ENCODE results near the gene PLEKHG4B. TPM values are rescaled to one million over a fixed set of nuclear protein-coding genes. Genes with fewer than 3 reads are reported as not detected.

PLEKHG4B gene
- total RNA-seq, 1 donor from 2014 or later = 1.1 TPM

DNA sequence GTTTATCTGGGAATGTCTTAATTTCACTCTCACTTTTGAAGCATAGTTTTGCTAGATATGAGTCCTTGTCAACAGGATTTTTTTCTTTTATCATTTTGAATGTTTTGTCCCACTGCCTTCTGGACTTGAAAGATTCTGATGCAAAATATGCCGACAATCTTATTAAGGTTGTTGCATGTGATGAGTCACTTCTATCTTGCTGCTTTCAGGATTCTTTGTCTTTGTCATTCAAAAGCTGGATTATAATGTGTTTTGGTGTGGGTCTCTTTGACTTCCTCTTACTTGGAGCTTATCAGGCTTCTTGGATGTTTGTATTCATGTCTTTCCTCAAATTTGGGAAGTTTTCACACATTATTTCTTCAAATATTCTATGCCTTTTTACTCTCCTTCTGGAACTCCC, 33.8 kb downstream of the PLEKHG4B start:
- intact Hi-C loops (cut with DNase I) = no loop called here
- no peak for ATAC-seq

GRCh38 chr5:126806-127205, 34.8 kb downstream of the PLEKHG4B start:
- intact Hi-C loops (cut with DNase I) = no loop called here
- ATAC-seq = no peak
- no peak for DNase-seq (ENCODE audit: low spot score)

More for the DNA sequence above, 33.8 kb downstream of the PLEKHG4B start:
- no peak for DNase-seq (ENCODE audit: low spot score)

DNA sequence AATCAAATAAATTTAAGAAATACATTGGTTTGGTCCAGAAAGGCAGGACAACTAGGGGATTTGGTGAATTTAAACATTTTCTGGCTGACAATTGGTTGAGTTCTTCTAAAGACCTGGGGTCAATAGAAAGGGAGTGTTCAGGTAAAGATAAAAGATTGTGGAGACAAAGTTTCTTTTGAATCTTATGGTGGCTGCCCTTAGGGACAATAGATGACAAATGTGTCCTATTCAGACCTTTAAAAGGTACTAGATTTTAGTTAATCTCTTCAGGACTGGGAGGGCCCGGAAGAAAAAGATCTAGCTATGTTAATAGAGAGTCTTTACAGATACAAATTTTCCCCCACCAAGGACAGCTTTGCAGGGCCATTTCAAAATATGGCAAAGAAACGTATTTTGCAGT, 35.9 kb downstream of the PLEKHG4B start:
- intact Hi-C loops (cut with DNase I) = no loop called here
- no peak for ATAC-seq
- no peak for DNase-seq (ENCODE audit: low spot score)

GRCh38 chr5:128446-128845, 36.5 kb downstream of the PLEKHG4B start:
- intact Hi-C loops (cut with DNase I) = no loop called here
- no peak for DNase-seq (ENCODE audit: low spot score)
- ATAC-seq = no peak

GRCh38 chr5:129148-129547, 37.2 kb downstream of the PLEKHG4B start:
- intact Hi-C loops (cut with DNase I) = no loop called here
- ATAC-seq = no peak
- no peak for DNase-seq (ENCODE audit: low spot score)

DNA sequence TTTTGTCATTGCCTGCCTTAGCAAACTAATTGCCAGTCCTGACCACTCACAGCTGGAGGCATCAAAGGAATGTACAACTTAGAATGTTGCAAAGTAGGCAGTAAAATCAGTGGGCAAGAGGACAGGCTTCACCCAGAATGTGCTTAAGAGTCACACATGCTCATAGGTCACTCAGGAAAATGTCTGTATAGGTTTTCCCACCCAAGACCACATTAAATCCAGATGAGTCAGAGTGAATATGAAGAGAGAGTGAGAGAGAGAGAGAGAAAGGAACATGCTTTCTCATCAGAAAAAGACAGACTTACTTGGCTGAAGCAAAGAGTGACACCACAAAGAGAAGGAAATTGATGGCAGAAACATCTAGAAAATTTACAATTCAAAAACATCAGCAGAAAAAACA, 37.9 kb downstream of the PLEKHG4B start:
- intact Hi-C loops (cut with DNase I) = no loop called here
- ATAC-seq (no peak), DNase-seq (ENCODE audit: low spot score) (no peak)

- ATAC-seq (no peak), DNase-seq (ENCODE audit: low spot score) (no peak)
- intact Hi-C loops (cut with DNase I) = no loop called here
Observed at GRCh38 chr5:130601-131131, 38.7 kb downstream of the PLEKHG4B start.

DNA sequence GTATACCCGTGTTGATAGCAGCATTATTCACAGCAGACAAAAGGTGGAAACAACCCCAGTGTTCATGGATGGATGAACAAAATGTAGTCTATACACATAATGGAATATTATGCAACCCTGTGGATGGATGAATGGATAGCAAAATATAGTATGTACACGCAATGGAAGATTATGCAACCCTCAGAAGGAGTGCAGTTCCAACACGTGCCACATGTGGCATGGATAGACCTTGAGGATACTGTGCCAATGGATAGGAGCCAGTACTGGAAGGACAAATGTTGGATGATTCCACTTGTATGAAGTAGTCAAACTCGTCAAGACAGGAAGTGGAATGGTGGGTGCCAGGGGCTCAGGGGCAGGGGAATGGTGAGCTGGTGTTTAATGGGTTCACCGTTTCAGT, 44.9 kb downstream of the PLEKHG4B start:
- no peak for DNase-seq (ENCODE audit: low spot score)

GRCh38 chr5:137741-138140, 45.8 kb downstream of the PLEKHG4B start:
- intact Hi-C loops (cut with DNase I) = no loop called here
- no peak for ATAC-seq
- no peak for DNase-seq (ENCODE audit: low spot score)

More for the DNA sequence above, 44.9 kb downstream of the PLEKHG4B start:
- ATAC-seq = no peak
- intact Hi-C loops (cut with DNase I) = no loop called here

DNA sequence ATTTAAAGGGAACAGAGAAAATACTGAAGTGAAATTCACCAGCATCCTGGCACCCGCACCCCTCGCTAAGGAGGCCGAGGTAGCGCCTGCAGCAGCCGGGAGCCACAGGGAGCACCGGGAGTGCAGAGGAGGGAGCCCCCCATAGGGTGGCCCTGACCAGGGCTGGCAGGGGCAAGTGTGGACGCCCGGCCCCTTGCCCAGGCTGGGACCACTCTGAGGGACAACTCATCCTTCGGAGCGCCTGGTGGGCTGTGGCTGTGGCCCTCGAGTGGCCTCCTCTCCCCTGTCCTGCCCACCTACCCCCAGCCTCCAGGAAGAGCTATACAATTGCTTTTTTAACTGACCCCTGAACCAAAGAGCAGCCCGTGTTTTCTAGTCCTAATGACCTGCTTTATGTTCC, 47.0 kb downstream of the PLEKHG4B start:
- intact Hi-C loops (cut with DNase I) = no loop called here
- ATAC-seq (no peak), DNase-seq (ENCODE audit: low spot score) (no peak)

GRCh38 chr5:139579-140442, 47.8 kb downstream of the PLEKHG4B start:
- intact Hi-C loops (cut with DNase I) = no loop called here
- ATAC-seq (no peak), DNase-seq (ENCODE audit: low spot score) (no peak)

DNA sequence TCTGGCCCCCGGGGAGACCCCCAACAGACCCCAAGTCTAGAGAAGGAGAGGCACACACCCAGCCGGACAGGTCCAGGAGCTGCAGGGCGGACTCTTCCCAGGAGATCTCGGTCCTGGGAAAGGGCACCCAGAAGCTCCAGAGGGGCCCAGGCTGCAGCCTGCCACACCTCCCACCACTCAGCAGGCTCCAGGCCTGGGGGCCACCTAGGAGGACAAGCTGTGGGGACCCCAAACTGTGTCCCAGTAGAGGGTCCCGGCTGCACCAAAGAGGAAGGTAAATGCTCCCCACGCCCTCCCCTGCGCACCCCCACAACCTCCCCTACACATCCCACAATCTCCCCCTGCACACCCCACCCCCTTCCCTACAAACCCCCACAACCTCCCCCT, 48.5 kb downstream of the PLEKHG4B start:
- intact Hi-C loops (cut with DNase I) = no loop called here
- no peak for DNase-seq (ENCODE audit: low spot score)
- no peak for ATAC-seq

- intact Hi-C loops (cut with DNase I) = no loop called here
- no peak for ATAC-seq
- no peak for DNase-seq (ENCODE audit: low spot score)
Observed at GRCh38 chr5:141211-141610, 49.2 kb downstream of the PLEKHG4B start.

- intact Hi-C loops (cut with DNase I) = no loop called here
- ATAC-seq (no peak), DNase-seq (ENCODE audit: low spot score) (no peak)
Observed at GRCh38 chr5:141761-142160, 49.8 kb downstream of the PLEKHG4B start.

GRCh38 chr5:142246-142810, 50.4 kb downstream of the PLEKHG4B start:
- no peak for DNase-seq (ENCODE audit: low spot score)
- no peak for ATAC-seq
- intact Hi-C loops (cut with DNase I) = no loop called here

- no peak for DNase-seq (ENCODE audit: low spot score)
- no peak for ATAC-seq
- intact Hi-C loops (cut with DNase I) = no loop called here
Observed at GRCh38 chr5:143041-143440, 51.1 kb downstream of the PLEKHG4B start.

- ATAC-seq = no peak
- intact Hi-C loops (cut with DNase I) = no loop called here
Observed at GRCh38 chr5:144941-145340, 53.0 kb downstream of the PLEKHG4B start.

DNA sequence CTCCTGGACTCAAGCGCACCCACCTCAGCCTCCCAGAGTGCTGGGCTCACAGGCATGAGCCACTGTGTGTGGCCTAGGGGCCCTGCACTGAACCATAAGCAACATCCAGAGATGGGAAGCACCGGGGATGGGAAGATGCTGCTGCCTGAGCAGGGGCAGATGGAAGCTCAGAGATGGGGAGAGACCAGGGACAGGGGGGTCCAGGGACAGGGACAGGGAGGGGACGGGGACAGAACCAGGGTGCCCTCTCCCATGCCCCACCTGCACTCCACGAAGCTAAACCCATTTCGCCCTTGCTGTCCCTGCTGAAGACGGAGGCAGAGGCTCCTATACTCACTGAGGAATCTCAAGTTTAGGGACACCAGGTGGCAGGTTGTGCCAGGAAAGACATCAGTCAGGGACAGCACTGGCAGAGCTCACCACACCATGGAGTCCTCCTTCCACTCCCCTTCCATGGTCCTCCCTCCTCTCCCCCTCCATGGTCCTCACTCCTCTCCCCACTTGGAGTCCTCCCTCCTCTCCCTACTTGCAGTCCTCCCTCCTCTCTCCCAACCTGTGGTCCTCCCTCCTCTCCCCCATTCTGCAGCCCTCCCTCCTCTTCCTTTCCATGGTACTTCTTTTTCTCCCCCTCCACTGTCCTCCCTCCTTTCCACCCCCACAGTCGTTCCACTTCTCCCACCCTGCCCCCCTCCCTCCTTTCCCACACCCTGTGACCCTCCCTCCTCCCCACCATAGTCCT, 53.8 kb downstream of the PLEKHG4B start:
- DNase-seq (ENCODE audit: low spot score) (no peak), ATAC-seq (no peak)
- intact Hi-C loops (cut with DNase I) = no loop called here

More at GRCh38 chr5:144941-145340, 53.0 kb downstream of the PLEKHG4B start:
- DNase-seq (ENCODE audit: low spot score) = no peak

DNA sequence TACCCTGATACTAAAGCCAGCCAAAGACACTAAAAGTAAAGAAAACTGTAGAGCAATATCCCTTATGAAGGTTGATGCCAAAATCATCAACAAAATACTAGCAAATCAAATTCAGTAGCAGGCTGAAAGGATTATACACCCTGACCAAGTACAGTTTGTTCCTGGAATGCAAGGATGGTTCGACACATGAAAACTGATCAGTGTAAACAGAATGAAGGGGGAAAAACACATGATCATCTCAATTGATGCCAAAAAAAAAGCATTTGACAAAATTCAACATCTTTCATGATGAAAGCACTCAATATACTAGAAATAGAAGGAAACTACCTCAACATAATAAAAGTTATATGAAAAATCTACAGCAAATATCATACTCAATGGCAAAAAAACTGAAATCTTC, 55.8 kb downstream of the PLEKHG4B start:
- ATAC-seq (no peak), DNase-seq (ENCODE audit: low spot score) (no peak)

More for the DNA sequence above, 55.8 kb downstream of the PLEKHG4B start:
- intact Hi-C loops (cut with DNase I) = no loop called here

Measured in sciatic nerve (tissue), 2 donors.